ENCODE results near the gene SEC63.
"Not testable (repeated sequence)": the region's sequence is repeated elsewhere in the genome, so short reads cannot be mapped to it uniquely, and the experiment has no call there.

DNA sequence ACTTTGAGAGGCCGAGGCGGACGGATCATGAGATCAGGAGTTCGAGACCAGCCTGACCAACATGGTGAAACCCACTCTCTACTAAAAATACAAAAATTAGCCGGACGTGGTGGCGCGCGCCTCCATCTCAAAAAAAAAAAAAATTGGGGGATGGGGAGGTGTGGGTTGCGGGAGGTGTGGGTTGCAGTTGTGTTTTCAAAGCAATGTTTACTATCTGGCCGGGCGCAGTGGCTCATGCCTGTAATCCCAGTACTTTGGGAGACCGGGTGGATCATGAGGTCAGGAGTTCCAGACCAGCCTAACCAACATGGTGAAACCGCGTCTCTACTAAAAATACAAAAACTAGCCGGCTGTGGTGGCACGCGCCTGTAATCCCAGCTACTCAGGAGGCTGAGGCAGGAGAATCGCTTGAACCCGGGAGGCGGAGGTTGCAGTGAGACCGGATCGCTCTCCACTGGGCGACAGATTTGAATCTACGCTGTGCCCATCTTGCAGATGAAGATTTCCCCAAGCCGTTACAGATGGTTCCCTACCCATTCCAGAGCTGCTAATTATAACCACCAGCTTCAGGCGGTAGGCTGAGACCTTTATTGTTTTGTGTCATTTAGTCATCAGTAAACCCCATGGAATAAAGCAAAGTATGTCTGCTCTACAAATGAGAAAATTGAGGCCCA is 818 bp upstream of the SEC63 start:
- not testable (repeated sequence) for TF ChIP-seq EZH2phosphoT487 (IDR thresholded peaks at IDR 0.05; ENCODE audit: borderline replicate concordance, low read depth, low read length)
- TF ChIP-seq, protein P1, sequence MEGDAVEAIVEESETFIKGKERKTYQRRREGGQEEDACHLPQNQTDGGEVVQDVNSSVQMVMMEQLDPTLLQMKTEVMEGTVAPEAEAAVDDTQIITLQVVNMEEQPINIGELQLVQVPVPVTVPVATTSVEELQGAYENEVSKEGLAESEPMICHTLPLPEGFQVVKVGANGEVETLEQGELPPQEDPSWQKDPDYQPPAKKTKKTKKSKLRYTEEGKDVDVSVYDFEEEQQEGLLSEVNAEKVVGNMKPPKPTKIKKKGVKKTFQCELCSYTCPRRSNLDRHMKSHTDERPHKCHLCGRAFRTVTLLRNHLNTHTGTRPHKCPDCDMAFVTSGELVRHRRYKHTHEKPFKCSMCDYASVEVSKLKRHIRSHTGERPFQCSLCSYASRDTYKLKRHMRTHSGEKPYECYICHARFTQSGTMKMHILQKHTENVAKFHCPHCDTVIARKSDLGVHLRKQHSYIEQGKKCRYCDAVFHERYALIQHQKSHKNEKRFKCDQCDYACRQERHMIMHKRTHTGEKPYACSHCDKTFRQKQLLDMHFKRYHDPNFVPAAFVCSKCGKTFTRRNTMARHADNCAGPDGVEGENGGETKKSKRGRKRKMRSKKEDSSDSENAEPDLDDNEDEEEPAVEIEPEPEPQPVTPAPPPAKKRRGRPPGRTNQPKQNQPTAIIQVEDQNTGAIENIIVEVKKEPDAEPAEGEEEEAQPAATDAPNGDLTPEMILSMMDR (conservative IDR thresholded peaks at IDR 0.05; ENCODE audit: low read length), result not testable (repeated sequence)
